ENCODE results near the gene TMEM107.

GRCh38 chr17:8160224-8160577, 16.0 kb downstream of the TMEM107 start:
- TF ChIP-seq POLR2A (IDR thresholded peaks at IDR 0.05; ENCODE audit: low read length) (no peak), GATA1 (IDR thresholded peaks at IDR 0.05; ENCODE audit: low read depth, low read length) (no peak)

Data from erythroblast (primary cell).